Glomerular visceral epithelial cell (primary cell): Measurements from ENCODE around the gene OPHN1.
"Not testable (repeated sequence)": the region's sequence is repeated elsewhere in the genome, so short reads cannot be mapped to it uniquely, and the experiment has no call there.

Source experiments
- DNase-seq: peaks from one replicate; pipeline ENCODE4 v3.0.0-alpha.2; 2016; ENCODE audit errors: extremely low spot score

The OPHN1 gene

GRCh38 chrX:68163441-68163840 lies 269.9 kb downstream of the OPHN1 start:
- no peak for DNase-seq

- DNase-seq, result no peak
These were observed 285.4 kb downstream of the OPHN1 start for GRCh38 chrX:68147848-68148247.

GRCh38 chrX:68146054-68146453 lies 287.2 kb downstream of the OPHN1 start:
- peak; percentile 30 for DNase-seq

- DNase-seq, result no peak
These were observed 293.5 kb downstream of the OPHN1 start for GRCh38 chrX:68139791-68140190.

GRCh38 chrX:68133181-68133580 lies 300.1 kb downstream of the OPHN1 start:
- DNase-seq, result no peak

GRCh38 chrX:68132749-68133148 lies 300.5 kb downstream of the OPHN1 start:
- no peak for DNase-seq

- DNase-seq, result no peak
These were observed 311.5 kb downstream of the OPHN1 start for GRCh38 chrX:68121835-68122234.

GRCh38 chrX:68121371-68121770 lies 311.9 kb downstream of the OPHN1 start:
- DNase-seq, result no peak

- DNase-seq, result no peak
These were observed 317.9 kb downstream of the OPHN1 start for GRCh38 chrX:68115371-68115770.

GRCh38 chrX:68114573-68115129 lies 318.6 kb downstream of the OPHN1 start:
- DNase-seq, result peak; percentile 4

- DNase-seq, result no peak
These were observed 319.3 kb downstream of the OPHN1 start for GRCh38 chrX:68113837-68114572.

- no peak for DNase-seq
These were observed 321.0 kb downstream of the OPHN1 start for GRCh38 chrX:68112321-68112720.

- DNase-seq, result no peak
These were observed 324.1 kb downstream of the OPHN1 start for GRCh38 chrX:68109162-68109561.

GRCh38 chrX:68098431-68098830 lies 334.9 kb downstream of the OPHN1 start:
- no peak for DNase-seq

GRCh38 chrX:68090266-68090665 lies 343.0 kb downstream of the OPHN1 start:
- DNase-seq, result no peak

- no peak for DNase-seq
These were observed 345.8 kb downstream of the OPHN1 start for GRCh38 chrX:68087526-68087925.

- DNase-seq, result no peak
These were observed 346.6 kb downstream of the OPHN1 start for GRCh38 chrX:68086709-68087108.

GRCh38 chrX:68084765-68085164 lies 348.5 kb downstream of the OPHN1 start:
- DNase-seq, result no peak

- DNase-seq, result peak; percentile 1
These were observed 349.8 kb downstream of the OPHN1 start for GRCh38 chrX:68083510-68083909.

- DNase-seq, result no peak
These were observed 353.3 kb downstream of the OPHN1 start for GRCh38 chrX:68079961-68080360.

- not testable (repeated sequence) for DNase-seq
These were observed 354.5 kb downstream of the OPHN1 start for GRCh38 chrX:68078801-68079200.

- no peak for DNase-seq
These were observed 355.9 kb downstream of the OPHN1 start for GRCh38 chrX:68077378-68077777.

- no peak for DNase-seq
These were observed 361.3 kb downstream of the OPHN1 start for GRCh38 chrX:68072041-68072440.

- not testable (repeated sequence) for DNase-seq
These were observed 363.2 kb downstream of the OPHN1 start for GRCh38 chrX:68070119-68070518.
